IPS-20b (cell line): ENCODE data around the gene SUMO2.

ENCODE experiments used
- H3K27ac ChIP-seq: one replicate; pipeline ENCODE4 v1.5.1; 2013; ENCODE audit warnings: low read length
- H3K27me3 ChIP-seq: 2 replicates; pipeline ENCODE4 v1.6.1; 2013; ENCODE audit warnings: mild to moderate bottlenecking, low read length, inconsistent platforms; ENCODE audit not compliant: insufficient read depth
- H3K36me3 ChIP-seq: 2 replicates; pipeline ENCODE4 v1.6.1; 2013; ENCODE audit warnings: low read depth, mild to moderate bottlenecking, inconsistent platforms, low read length, moderate library complexity; ENCODE audit not compliant: insufficient read depth
- H3K4me1 ChIP-seq: 2 replicates; pipeline ENCODE4 v1.6.1; 2013; ENCODE audit warnings: mild to moderate bottlenecking, control low read depth, inconsistent platforms, low read length, moderate library complexity; ENCODE audit not compliant: insufficient read depth
- H3K4me3 ChIP-seq: 2 replicates; pipeline ENCODE4 v1.5.1; 2013; ENCODE audit warnings: mild to moderate bottlenecking, low read length, inconsistent platforms
- H3K9ac ChIP-seq: 2 replicates; pipeline ENCODE4 v1.6.1; 2013; ENCODE audit warnings: low read depth, mild to moderate bottlenecking, inconsistent platforms, low read length, moderate library complexity
- H3K9me3 ChIP-seq: 2 replicates; pipeline ENCODE4 v1.6.1; 2013; ENCODE audit warnings: mild to moderate bottlenecking, low read depth, low read length, inconsistent platforms; ENCODE audit not compliant: insufficient read depth

Gene SUMO2

DNA sequence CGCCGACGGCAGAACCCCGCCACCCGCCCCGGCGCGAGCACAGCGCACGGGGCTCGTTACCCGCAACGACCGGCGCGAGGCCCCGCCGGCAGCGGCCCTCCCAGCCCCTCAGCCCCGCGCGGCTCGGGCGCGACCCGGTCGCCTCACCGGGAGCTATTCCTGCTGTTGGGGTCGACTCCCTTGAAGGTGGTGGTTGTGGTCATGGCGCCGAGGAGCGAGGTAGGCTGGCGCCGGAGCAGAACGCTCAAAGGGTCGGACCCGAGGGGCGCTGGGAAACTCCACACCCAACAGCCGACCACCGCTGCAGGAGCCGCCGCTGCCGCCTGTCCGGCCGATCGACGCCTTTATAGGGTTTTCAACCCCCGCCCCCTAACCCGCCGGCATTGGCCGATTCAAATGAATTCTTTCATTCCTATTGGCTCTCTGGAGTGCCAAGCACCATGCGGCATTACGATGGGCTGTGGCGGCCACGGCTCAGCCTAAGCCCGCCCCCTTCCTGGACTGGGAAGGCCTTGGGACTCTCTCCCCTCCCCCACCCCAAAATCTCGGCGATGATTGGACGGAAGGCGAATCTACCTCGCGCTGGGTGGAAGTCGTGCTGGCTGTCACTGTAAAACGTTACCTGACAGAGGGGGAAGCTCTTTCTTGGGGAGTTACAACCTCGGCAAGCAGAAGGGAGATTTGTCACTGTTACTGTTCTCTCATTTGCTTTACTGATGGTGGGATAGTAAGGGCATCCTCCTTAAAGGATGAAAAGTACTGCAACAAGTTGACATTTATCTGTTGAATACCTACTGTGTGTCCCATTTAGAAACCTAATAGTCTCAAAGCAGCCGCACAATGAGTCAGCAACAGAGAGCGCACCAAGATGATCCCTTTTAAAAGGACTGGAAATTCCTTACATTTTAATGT is 28.3 kb downstream of the SUMO2 start, which contains the start of gene JPT1:
Gene JPT1, minus strand, starts transcription at position 318 of the 912 bp plus-strand sequence. Its CDS starts 115 bp downstream, at position 203.
- H3K27ac ChIP-seq: no peak within 1 kb of the TSS

GRCh38 chr17:75153780-75154194 is 29.0 kb downstream of the SUMO2 start:
- Histone ChIP-seq H3K9me3 (no peaks in the 10 kb centered on the region), H3K4me1 (peaks cover 9% of the 10 kb centered on the region; the same call in 1 of the 2 replicates), H3K4me3 (peak overlapping the region; percentile 98), H3K27me3 (no peaks in the 10 kb centered on the region), H3K36me3 (peaks cover 4% of the 10 kb centered on the region), H3K9ac (peak overlapping the region; percentile 97; the same call in 1 of the 2 replicates), H3K27ac (no peak overlapping the region)

More for the DNA sequence above, 28.3 kb downstream of the SUMO2 start, which contains the start of gene JPT1:
- Histone ChIP-seq H3K4me1 (peaks cover 9% of the 10 kb centered on the region; the same call in 1 of the 2 replicates), H3K36me3 (no peaks in the 10 kb centered on the region), H3K27me3 (no peaks in the 10 kb centered on the region), H3K4me3 (peak within 1 kb of the TSS; percentile 98), H3K9me3 (no peaks in the 10 kb centered on the region), H3K9ac (peak within 1 kb of the TSS; percentile 97; the same call in 1 of the 2 replicates)

DNA sequence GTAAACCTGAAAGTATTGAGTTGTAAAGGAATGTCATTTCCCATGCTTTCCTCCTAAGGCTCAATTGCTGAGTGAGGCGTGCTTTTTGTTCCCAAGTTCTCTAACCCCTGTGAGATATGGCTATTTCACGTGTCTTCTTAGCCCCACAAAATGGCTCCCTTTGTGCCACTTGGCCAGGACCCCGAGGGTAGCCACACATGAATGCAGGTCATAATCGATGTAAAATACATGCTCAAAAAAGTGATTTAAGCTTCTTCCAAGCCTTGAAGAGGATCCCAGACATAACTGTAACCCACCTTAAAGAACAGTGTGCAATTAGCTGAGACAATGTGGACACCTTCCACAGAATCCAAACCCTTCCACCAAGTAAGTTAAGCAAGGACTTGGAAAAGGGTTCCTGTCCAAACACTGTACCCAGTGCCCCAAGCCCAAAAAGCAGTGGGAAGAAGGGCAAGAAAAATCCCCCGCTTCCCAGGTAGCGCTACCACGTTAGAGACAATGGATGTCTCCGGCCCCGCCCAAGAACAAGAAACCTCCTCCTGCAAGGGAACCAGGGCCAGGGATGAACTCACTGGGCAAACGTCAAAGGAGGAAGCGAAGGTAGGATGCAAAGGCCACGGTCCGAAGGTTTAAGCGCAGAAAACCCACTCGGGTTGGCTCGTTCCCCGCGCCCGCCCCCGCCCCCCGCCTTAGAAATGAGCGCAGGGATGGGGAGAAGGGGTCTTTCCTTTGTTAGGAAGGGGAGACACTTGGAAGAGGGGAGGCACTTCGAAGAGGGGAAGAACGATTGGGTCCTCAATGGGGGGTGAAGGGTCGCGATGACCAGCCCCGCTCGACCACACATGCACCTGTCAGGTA is 29.6 kb downstream of the SUMO2 start:
- no peaks in the 10 kb centered on the region for H3K27me3 ChIP-seq
- peak overlapping the region; percentile 50 for H3K27ac ChIP-seq
- peak overlapping the region; percentile 98 for H3K4me3 ChIP-seq
- peak overlapping the region; percentile 97 for H3K9ac ChIP-seq
- H3K36me3 ChIP-seq: peaks cover 10% of the 10 kb centered on the region
- H3K9me3 ChIP-seq: no peaks in the 10 kb centered on the region
- H3K4me1 ChIP-seq: peaks cover 9% of the 10 kb centered on the region; the same call in 1 of the 2 replicates

- H3K9ac ChIP-seq: peak overlapping the region; percentile 97
- H3K9me3 ChIP-seq: no peaks in the 10 kb centered on the region
- H3K27ac ChIP-seq: peak overlapping the region; percentile 50
- H3K4me3 ChIP-seq: peak overlapping the region; percentile 98
- H3K27me3 ChIP-seq: no peaks in the 10 kb centered on the region
- H3K4me1 ChIP-seq: peaks cover 9% of the 10 kb centered on the region; the same call in 1 of the 2 replicates
- H3K36me3 ChIP-seq: peaks cover 17% of the 10 kb centered on the region
Measured at GRCh38 chr17:75152523-75152921, 30.2 kb downstream of the SUMO2 start.

- Histone ChIP-seq H3K4me1 (peaks cover 9% of the 10 kb centered on the region; the same call in 1 of the 2 replicates), H3K9ac (peak overlapping the region; percentile 97; the same call in 1 of the 2 replicates), H3K27me3 (no peaks in the 10 kb centered on the region), H3K27ac (no peak overlapping the region), H3K9me3 (no peaks in the 10 kb centered on the region), H3K4me3 (peak overlapping the region; percentile 98), H3K36me3 (peaks cover 22% of the 10 kb centered on the region)
Measured at GRCh38 chr17:75151930-75152329, 30.8 kb downstream of the SUMO2 start.

GRCh38 chr17:75147878-75148546 is 34.7 kb downstream of the SUMO2 start:
- no peaks in the 10 kb centered on the region for H3K27me3 ChIP-seq
- no peak overlapping the region for H3K27ac ChIP-seq
- H3K9me3 ChIP-seq: no peaks in the 10 kb centered on the region
- no peak overlapping the region for H3K4me3 ChIP-seq
- peaks cover 62% of the 10 kb centered on the region for H3K36me3 ChIP-seq
- H3K4me1 ChIP-seq: peaks cover 5% of the 10 kb centered on the region; the same call in 1 of the 2 replicates
- H3K9ac ChIP-seq: no peak overlapping the region

GRCh38 chr17:75146592-75146991 is 36.2 kb downstream of the SUMO2 start:
- no peaks in the 10 kb centered on the region for H3K9me3 ChIP-seq
- no peak overlapping the region for H3K27ac ChIP-seq
- H3K36me3 ChIP-seq: peaks cover 74% of the 10 kb centered on the region
- no peak overlapping the region for H3K9ac ChIP-seq
- no peak overlapping the region for H3K4me3 ChIP-seq
- H3K4me1 ChIP-seq: no peaks in the 10 kb centered on the region
- no peaks in the 10 kb centered on the region for H3K27me3 ChIP-seq

GRCh38 chr17:75144816-75145512 is 37.8 kb downstream of the SUMO2 start:
- Histone ChIP-seq H3K4me1 (no peaks in the 10 kb centered on the region), H3K36me3 (peaks cover 90% of the 10 kb centered on the region)

DNA sequence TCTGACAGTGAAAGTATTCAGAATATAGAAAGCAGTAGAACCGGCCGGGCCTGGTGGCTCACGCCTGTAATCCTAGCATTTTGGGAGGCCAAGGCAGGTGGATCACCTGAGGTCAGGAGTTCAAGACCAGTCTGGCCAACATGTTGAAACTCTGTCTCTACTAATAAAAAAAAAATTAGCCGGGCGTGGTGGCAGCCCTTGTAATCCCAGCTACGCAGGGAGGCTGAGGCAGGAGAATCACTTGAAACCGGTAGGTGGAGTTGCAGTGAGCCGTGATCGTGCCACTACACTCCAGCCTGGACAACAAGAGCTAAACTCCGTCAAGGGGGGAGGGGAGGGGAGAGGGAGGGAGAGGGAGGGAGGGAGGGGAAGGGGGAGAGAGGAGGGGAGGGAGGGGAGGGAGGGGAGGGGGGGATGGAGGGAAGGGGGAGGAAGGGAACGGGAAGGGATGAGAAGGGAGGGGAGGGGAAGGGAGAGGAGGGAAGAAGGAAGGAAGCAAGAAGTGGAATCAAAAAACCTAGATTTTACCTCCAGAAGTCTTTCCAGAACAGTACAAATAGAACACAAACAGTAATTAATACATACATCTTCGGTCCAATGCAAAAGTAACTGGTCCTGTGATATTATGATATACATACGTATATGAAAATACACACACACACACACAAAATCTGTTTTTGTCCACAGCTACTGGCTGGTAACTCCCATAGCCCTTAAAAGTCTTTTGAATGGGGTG is 40.4 kb downstream of the SUMO2 start:
- Histone ChIP-seq H3K27me3 (no peaks in the 10 kb centered on the region), H3K4me3 (no peak overlapping the region), H3K4me1 (no peaks in the 10 kb centered on the region), H3K27ac (no peak overlapping the region), H3K36me3 (peaks cover 96% of the 10 kb centered on the region), H3K9ac (no peak overlapping the region), H3K9me3 (no peaks in the 10 kb centered on the region)

More at GRCh38 chr17:75144816-75145512, 37.8 kb downstream of the SUMO2 start:
- Histone ChIP-seq H3K9ac (no peak overlapping the region), H3K27ac (no peak overlapping the region), H3K27me3 (no peaks in the 10 kb centered on the region), H3K9me3 (no peaks in the 10 kb centered on the region), H3K4me3 (no peak overlapping the region)

DNA sequence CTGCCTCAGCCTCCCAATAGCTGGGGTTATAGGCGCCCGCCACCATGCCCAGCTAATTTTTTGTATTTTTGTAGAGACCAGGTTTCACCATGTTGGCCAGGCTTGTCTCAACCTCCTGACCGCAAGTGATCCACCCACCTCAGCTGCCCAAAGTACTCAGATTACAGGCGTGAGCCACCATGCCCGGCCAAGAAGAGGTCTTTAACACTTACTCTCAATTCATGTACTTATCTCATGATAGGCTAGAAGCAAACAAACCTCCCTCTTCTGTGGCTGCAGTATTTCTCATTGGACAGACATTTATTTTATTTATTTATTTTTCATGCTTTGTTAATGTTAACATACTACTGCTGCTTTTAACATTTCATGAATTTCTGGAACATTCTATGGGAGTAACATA is 44.2 kb downstream of the SUMO2 start:
- H3K36me3 ChIP-seq: peaks cover 86% of the 10 kb centered on the region
- no peak overlapping the region for H3K9ac ChIP-seq
- H3K27me3 ChIP-seq: no peaks in the 10 kb centered on the region
- no peak overlapping the region for H3K27ac ChIP-seq
- no peaks in the 10 kb centered on the region for H3K4me1 ChIP-seq
- H3K4me3 ChIP-seq: no peak overlapping the region
- no peaks in the 10 kb centered on the region for H3K9me3 ChIP-seq
